NCI-H510A (cell line): ENCODE data around the gene TPI1.

Experiments
- DNase-seq: peaks from one replicate; lab custom pipeline; 2025; lab: John Stamatoyannopoulos, UW

TPI1 gene

GRCh38 chr12:6828781-6829535 lies 38.4 kb upstream of the TPI1 start:
- DNase-seq = no peak

DNA sequence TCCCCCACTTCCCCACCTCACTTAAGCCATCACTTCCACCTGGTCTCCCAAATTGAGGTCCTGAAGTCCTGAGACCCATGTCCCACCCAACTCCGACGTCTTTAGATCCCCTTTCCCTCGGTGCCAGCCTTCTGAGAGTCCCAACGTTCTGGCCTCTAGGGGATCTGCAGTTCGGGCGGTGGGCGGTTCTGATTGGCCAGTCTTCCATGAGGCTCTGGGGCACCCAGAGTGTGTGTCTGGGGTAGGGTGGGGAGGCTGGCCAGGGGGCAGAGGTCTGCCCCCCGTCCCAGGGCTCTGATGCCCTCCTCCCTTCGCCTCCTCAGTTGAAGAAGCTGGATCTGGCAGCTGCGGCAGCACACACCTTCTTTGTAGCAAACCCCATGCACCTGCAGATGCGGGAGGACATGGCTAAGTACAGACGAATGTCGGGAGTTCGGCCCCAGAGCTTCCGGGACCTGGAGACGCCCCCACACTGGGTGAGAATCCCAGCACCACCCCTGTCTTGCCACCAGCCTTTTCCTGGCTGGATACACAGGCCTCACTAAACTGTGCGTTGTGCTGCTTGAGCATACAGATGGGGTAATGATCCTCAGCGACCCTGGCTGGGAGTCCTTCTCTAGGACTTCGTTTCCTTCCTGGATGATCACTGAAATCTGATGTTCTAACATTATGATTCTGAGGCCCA lies 37.7 kb upstream of the TPI1 start:
- DNase-seq = no peak

- DNase-seq = no peak
These were observed 36.9 kb upstream of the TPI1 start for GRCh38 chr12:6830286-6830890.

DNA sequence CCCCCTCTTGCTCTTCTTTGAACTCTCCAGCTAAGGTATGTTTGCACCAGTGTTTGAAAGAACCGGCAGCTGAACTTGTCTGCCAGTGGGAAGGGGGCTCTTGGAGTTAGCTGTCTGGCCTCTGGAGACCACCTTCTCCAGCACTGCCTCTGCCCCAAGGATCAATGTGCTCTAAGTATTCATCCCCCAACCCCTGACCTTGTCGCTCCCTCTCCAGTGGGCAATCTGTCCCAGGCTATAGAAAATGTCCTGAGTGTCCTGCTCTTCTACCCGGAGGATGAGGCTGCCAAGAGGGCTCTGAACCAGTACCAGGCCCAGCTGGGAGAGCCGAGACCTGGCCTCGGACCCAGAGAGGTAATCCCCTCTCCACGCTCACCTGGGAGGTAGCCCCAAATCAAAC lies 36.3 kb upstream of the TPI1 start:
- DNase-seq = no peak

- DNase-seq = no peak
These were observed 35.8 kb upstream of the TPI1 start for GRCh38 chr12:6831450-6831995.

- DNase-seq = no peak
These were observed 35.2 kb upstream of the TPI1 start for GRCh38 chr12:6832125-6832524.

GRCh38 chr12:6833189-6833890 lies 34.0 kb upstream of the TPI1 start:
- no peak for DNase-seq

DNA sequence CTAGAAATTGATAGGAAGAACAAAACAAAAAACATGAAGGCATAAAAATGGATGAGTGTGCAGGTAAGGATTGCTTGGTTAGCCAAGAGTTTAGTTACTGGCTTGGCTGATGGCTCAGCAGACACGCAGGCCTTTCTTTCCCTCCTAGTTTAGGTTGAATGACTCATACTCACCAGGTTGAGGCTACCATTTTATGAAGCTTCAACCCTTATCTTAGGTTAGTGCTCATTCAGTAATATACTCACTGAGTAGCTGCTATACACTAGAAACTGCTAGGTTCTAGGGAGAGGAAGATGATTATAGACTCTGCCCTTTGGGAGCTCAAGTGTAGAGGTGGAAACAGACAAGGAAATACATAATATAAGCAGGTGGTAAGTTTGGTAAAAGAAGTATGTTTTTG lies 33.1 kb upstream of the TPI1 start:
- no peak for DNase-seq

- DNase-seq = no peak
These were observed 32.5 kb upstream of the TPI1 start for GRCh38 chr12:6834873-6835272.

DNA sequence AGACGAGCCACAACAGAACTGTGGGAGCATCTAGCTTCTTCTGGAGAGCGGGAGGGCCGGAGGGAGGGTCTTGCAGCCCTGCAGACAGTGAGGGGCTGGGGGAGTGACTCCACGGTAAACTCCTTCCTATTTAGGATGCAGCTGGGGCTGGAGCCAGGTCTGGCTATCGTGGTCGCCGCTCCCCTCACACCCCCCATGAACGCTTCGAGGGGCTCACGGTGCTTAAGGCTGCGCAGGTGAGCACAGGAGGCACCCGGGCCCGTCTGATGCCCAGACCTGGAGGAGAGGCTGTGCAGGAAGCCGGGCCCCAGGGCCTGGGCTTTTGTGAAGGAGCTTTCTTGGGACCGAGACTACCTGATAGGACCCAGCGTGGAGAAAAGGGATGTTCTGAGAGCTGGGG lies 30.5 kb upstream of the TPI1 start:
- no peak for DNase-seq

DNA sequence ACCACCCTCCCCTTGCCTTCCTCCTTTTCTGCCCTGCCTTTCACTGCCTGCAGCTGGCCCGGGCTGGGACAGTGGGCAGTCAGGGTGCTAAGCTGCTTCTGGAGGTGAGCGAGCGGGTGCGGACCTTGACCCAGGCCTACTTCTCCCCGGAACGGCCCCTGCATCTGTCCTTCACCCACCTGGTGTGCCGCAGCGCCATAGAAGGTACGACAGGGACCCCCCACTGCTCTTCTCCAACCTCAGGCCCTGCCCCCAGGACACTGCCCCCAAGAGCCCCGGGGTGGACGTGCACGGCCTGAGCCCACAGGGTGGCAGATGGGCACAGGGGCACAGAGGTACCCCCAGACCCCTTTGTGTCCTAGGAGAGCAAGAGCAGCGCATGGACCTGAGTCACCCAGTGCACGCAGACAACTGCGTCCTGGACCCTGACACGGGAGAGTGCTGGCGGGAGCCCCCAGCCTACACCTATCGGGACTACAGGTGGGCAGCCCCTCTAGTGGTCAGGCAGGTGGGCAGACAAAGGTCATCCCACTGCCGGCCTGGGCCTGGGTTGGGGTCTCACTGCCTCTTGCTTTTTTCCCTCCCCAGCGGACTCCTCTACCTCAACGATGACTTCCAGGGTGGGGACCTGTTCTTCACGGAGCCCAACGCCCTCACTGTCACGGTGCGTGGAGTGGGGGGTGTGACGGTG lies 29.8 kb upstream of the TPI1 start:
- DNase-seq = no peak

- no peak for DNase-seq
These were observed 28.5 kb upstream of the TPI1 start for GRCh38 chr12:6838854-6839253.

- peak; percentile 57 for DNase-seq
These were observed 27.7 kb upstream of the TPI1 start for GRCh38 chr12:6839482-6840201.

GRCh38 chr12:6840330-6840729 lies 27.0 kb upstream of the TPI1 start:
- no peak for DNase-seq

- no peak for DNase-seq
These were observed 26.4 kb upstream of the TPI1 start, which contains the start of gene GNB3 for GRCh38 chr12:6840761-6841515. GNB3 (plus strand) TSS chr12:6840925; CDS start chr12:6841288, 363 bp downstream.

DNA sequence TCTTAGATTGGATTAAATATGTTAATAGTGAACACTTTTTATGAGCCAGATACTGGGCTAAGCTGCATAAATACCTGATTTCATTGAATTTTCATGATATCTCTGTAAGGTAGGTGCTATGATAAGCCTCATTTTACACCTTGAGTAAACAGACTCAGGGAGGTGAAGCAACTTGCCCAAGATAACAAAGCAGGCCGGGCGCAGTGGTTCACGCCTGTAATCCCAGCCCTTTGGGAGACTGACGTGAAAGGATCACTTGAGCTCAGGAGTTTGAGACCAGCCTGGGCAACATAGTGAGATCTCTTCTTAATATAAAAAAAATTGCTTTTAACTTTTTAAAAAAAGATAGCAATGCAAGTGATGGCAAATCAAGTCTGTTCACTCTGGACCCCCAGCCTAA lies 25.3 kb upstream of the TPI1 start:
- no peak for DNase-seq

GRCh38 chr12:6843118-6843902 lies 24.0 kb upstream of the TPI1 start:
- no peak for DNase-seq

GRCh38 chr12:6845395-6845794 lies 21.9 kb upstream of the TPI1 start:
- DNase-seq = no peak

- no peak for DNase-seq
These were observed 20.9 kb upstream of the TPI1 start for GRCh38 chr12:6846316-6846869.
